GM21515 (cell line): ENCODE data around the gene ESPL1.
A peak's percentile ranks its signal among the peaks of the same experiment; 100 is the strongest.

Experiments used
- ATAC-seq: cut with Tn5 transposase; IDR thresholded peaks from one replicate; pipeline ENCODE4 v1.9.1; 2021; ENCODE audit not compliant: unreplicated experiment

The ESPL1 gene

GRCh38 chr12:53267999-53268629 lies at the start of gene ESPL1:
Gene ESPL1 (plus strand): TSS chr12:53268299. CDS start chr12:53268767, 468 bp downstream.
- peak; percentile 83 for ATAC-seq

DNA sequence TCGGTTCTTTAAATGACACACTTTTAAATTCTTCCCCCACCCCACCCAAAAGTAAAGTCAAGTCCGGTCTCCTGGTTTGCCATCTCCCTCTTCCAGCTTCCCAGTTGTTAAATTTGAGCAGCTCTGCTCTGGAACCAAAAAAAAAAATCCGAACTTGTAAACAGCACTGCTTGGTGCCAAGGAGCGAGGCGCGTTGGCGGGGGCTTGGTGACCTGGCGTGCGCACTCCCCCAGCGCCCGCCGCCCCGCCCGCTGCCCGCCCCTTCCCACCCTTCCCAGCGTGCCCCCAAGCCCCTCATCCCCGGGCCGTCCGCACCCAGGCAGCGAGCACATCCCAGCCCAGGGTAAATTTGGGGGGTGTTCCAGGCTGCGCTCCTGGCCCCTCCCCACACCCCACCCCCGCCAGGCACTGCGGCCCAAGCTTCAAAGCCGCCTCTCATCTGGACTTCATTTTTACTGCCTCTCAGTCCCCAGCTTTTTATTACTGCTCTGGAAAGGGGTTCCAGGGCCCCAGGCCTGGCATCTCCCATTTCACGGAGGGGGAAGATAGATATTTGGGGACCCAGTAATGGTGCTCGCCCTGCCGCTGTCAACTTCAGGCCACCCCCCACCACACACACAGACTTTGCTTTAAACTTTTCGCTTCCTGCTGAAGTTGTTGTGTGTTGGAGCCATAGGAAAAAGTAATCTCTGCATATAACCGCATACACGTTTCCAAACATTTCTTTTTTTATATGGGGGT lies 49.4 kb upstream of the ESPL1 start:
- no peak for ATAC-seq

DNA sequence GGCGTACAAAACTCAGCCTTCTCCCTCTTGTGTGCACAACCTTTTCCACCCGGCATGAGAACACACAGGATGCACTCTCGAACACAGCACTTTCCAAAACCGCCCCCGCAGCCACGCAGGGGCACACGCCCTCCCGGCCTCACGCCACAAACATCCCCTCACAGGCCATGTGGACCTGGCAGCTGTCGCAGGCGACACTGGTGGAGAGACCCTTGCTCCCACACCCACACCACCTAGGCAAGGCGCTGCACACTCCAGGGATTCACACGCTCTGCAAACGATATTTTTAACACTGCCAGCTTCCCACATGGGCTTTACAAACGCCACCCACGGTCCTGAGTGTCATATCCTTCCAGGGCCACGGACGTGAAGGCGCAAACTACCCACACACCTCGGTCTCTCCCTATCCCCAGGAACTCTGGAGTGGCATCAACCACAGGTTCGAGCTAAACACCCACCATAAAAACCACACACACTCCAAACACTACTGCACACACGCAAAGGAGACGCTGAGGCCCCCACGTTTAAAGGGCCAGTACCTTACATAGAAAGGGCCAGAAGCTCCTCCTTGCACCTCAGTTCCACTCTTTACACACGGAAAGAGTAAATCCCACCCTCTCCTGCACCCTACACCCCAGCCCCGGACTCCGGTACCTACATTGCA lies 48.7 kb upstream of the ESPL1 start:
- ATAC-seq, result peak; percentile 8

GRCh38 chr12:53219956-53220693 lies 48.0 kb upstream of the ESPL1 start:
- ATAC-seq, result peak; percentile 32

DNA sequence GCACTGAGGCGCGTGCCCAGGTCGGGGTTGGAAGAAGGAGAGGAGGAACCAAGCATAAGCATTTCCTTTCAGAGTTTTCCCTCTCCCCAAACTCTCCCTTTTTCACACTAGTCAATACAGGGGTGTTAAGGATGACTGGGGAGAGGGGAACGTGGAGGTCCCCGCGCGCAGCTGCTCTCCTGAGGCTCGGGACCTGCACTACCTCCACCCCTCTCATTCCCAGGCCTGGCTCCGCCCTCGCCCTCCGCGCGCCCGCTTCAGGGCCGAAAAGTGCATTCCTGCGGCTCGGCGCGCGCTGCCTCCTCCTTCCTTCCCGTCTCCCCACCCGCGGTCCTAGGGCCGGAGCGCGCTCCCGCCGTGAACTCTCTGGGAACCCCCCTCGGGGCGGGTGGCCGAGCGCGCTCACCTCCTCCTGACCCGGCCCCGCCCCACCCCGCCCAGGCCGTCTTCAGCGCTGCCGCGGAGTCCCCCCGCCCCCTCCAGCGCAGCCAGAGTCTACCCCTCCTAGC lies 47.4 kb upstream of the ESPL1 start:
- ATAC-seq, result peak; percentile 50

- ATAC-seq, result peak; percentile 23
Observed at GRCh38 chr12:53221203-53222080, 46.7 kb upstream of the ESPL1 start.

GRCh38 chr12:53222170-53222721 lies 45.9 kb upstream of the ESPL1 start:
- ATAC-seq, result no peak

- no peak for ATAC-seq
Observed at GRCh38 chr12:53222806-53223261, 45.3 kb upstream of the ESPL1 start.

DNA sequence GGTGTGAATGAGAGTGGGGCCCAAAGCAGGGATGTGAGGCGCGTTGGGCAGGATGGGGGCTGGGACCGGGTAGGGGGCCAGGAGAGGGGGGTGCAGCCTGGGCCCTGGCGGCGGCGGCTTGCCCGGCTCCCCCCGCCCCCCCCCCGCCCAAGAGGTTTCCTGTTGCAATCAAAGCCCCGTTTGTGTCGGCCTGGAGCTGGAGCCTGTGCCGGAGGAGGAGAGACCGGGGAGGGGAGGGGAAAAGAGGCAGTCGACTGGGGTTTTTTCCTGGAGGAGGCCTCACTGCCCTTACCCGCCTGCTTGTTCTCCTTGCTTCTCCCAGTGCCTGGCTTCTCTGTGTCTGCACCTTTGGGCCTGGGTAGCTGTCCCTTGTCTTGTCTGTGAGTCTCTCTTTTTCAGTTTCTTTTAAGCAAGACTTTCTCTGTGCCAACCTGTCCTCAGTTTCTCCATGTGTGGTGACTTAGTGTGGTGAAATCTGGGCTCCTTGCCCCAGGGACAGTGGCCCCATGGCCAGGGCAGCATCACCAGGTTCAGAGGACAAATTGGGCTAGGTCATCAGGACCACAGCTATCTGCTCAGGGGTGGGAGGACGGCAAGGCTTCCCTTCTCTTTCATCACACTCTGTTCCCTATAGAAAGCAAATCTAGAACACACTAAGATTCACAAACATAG lies 44.6 kb upstream of the ESPL1 start:
- no peak for ATAC-seq

GRCh38 chr12:53224061-53224896 lies 43.8 kb upstream of the ESPL1 start:
- ATAC-seq, result no peak

DNA sequence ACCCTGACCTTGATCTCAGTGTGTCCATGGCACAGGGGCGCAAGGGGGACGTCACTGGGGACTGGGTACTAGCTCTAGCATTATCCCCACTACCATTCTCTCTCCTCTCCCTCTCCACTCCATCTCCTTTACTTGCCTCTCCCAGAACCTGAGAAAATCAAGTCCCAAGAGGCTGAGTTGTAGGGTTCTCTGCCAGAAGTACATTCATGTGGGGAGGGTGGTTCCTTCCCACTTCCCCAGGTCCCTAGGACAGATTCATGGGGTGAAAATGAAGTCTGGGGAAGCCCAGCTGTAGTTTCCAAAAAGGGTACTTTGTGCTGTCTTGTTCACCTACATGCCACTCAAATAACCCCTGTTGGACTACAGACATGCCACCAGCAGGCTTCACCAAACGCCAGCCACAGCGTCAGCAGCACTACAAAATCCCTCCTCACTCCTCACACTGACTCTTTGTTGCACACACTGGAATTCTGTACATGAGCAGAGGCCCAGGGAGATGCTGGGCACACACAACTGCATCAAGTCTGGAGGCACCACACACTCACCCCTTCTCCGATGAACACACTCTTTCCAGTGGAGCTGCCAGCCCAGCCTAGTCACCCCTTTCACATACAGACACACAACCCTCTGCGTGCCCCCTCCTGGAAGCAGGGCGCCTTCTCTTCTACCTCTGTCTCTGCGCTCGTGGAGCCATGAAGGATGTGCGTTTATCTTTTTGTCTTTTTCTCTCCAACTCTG lies 43.0 kb upstream of the ESPL1 start:
- ATAC-seq, result no peak

GRCh38 chr12:53225635-53226424 lies 42.3 kb upstream of the ESPL1 start:
- ATAC-seq, result no peak

- ATAC-seq, result no peak
Observed at GRCh38 chr12:53226815-53227214, 41.3 kb upstream of the ESPL1 start.

DNA sequence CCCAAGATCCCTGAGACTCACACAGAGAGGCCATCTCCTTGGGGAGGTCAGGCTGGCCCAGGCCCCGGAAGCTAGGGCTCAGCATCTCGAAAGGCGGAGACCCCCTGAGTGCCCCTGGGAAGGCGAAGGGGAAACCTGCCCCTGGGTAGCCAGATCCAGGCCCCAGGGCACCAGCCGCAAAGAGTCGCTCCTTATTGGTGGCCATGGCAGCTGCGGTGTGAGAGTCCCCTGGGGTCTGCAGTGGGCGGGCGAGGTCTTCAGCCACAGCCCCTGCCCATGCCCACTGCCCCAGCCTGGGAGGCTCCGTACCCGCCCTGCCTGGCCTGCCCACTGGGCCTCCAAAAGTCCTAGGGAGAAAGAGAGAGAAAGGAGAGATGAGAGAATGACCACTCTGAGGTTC lies 40.8 kb upstream of the ESPL1 start:
- no peak for ATAC-seq

DNA sequence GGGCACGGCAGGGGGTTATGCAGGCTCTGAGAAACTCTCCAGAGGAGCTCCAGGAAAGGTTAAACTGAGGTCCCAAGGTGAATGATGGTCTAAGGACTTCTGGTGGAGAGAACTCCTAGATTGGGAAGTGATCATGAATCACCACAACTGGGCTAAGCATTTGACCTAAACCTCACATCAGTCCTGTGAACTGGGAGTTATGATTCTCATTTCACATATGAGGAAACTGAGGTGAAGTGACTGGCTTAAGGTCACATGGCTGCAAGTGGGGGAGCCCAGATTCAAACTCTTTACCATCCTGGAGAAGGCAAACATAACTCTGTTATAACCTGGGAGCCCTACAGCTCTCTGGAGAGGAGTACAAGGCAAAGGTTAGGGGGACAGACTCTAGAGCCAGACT lies 40.3 kb upstream of the ESPL1 start:
- ATAC-seq, result no peak

DNA sequence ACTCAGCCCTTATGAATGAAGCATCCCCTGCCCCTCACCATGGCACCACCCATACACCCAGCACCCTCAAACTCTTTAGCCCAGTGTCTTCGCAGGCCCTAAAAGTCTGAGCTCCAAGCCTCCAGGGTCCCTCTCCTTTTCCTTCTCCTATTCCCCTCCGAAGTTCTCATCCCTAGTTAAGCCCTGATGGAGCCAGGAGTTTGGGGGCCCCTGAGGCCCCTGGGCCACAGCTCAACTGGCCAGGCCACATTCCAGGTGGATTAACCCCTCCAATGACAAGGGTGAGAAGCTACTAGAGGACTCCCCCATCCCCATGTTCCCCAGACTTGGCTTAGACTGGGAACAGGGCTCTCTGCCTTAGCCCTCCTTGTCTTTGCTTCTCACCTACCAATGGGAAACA lies 38.6 kb upstream of the ESPL1 start:
- no peak for ATAC-seq
